K562 (cell line): Measurements from ENCODE around the gene UBE2V1. TPM values are rescaled to one million over a fixed set of nuclear protein-coding genes. Genes with fewer than 3 reads are reported as not detected.
A peak's percentile ranks its signal among the peaks of the same experiment; 100 is the strongest.

Experiments
- ATAC-seq: fragments of 200-7000 bp; cut with Tn5 transposase; 3 replicates; pipeline ENCODE4 v1.9.1; 2020; ENCODE audit warnings: moderate library complexity
- BruUV-seq: library from RNA; stranded (reverse); fragments of 400-500 nt; replicated peaks from 2 replicates; lab custom pipeline; 2021; lab: Mats Ljungman, UMichigan
- CTCF ChIA-PET: fragments of 300-600 bp; formaldehyde crosslinking; extraction: SDS; loops from one replicate; lab custom pipeline; 2021; ENCODE audit warnings: low intra/inter-chr PET ratio; lab: Yijun Ruan, JAX
- POLR2A ChIA-PET: fragments of 300-600, 350-650 bp; sonication (Branson Sonifier 250); formaldehyde crosslinking; extraction: SDS; loops from one replicate; lab custom pipeline; 2021; ENCODE audit warnings: antibody characterized with exemption, inconsistent platforms; lab: Yijun Ruan, JAX
- DNase-seq, 4 experiments: peaks; one replicate each; pipeline versions ENCODE4 v3.0.0 to v3.0.0-alpha.2; 2011 to 2018; ENCODE audit warnings: low spot score in 3 of 4, mixed read lengths in 3 of 4; ENCODE audit errors: extremely low read depth in 1 of 4
- FAIRE-seq: peaks from 2 replicates; lab custom pipeline; 2011; peaks lifted over from hg19 to GRCh38; lab: Jason Lieb, UNC
- H2AFZ ChIP-seq: 2 replicates; pipeline ENCODE4 v1.6.0; 2011; ENCODE audit warnings: low read depth, low read length, control low read depth, inconsistent platforms
- H3K27ac ChIP-seq: fragments of 200-600 bp; 3 replicates; pipeline ENCODE4 v1.8.0; 2011; ENCODE audit warnings: low read depth, mild to moderate bottlenecking, control low read depth, inconsistent platforms, low read length, moderate library complexity, mixed read lengths; ENCODE audit errors: extremely low read depth
- H3K27me3 ChIP-seq, 2 experiments: fragments of 300-600 bp in 1 of 2; 2 replicates in 1 of 2; 3 replicates in 1 of 2; pipeline versions ENCODE4 v1.6.0 to v1.8.0; 2011; ENCODE audit warnings: inconsistent platforms in 2 of 2, low read length in 2 of 2, mild to moderate bottlenecking in 1 of 2, mixed read lengths in 1 of 2, moderate library complexity in 1 of 2; ENCODE audit not compliant: control insufficient read depth in 2 of 2, insufficient read depth in 2 of 2
- H3K36me3 ChIP-seq: fragments of 300-600 bp; 3 replicates; pipeline ENCODE4 v1.8.0; 2011; ENCODE audit warnings: mild to moderate bottlenecking, low read length, inconsistent platforms; ENCODE audit not compliant: control insufficient read depth, insufficient read depth
- H3K4me1 ChIP-seq, 2 experiments: fragments of 200-600 bp in 1 of 2; replicated peaks in 1 of 2; 2 replicates in 1 of 2; 3 replicates in 1 of 2; pipeline versions ENCODE4 v1.5.1 to v1.8.0; 2011; ENCODE audit warnings: inconsistent platforms in 2 of 2, low read length in 2 of 2, mild to moderate bottlenecking in 1 of 2, mixed read lengths in 1 of 2, moderate library complexity in 1 of 2; ENCODE audit not compliant: control insufficient read depth in 2 of 2, insufficient read depth in 2 of 2
- H3K4me2 ChIP-seq: 2 replicates; pipeline ENCODE4 v1.6.1; 2011; ENCODE audit warnings: low read length, control low read depth, inconsistent platforms, mixed read lengths; ENCODE audit not compliant: insufficient read depth
- H3K4me3 ChIP-seq: fragments of 200-600 bp; sonication (generic), shearing (Covaris generic); 2 replicates; pipeline ENCODE4 v1.5.1; 2016; ENCODE audit warnings: control low read depth, inconsistent platforms
- H3K79me2 ChIP-seq: fragments of 200-600 bp; 3 replicates; pipeline ENCODE4 v1.8.0; 2011; ENCODE audit warnings: low read length, inconsistent platforms; ENCODE audit not compliant: control insufficient read depth, insufficient read depth
- H3K9ac ChIP-seq, 2 experiments: 2 replicates each; pipeline versions ENCODE4 v1.6.0 to v1.6.1; 2011; ENCODE audit warnings: low read depth in 2 of 2, low read length in 2 of 2, control low read depth in 1 of 2, inconsistent platforms in 1 of 2, mild to moderate bottlenecking in 1 of 2, mixed read lengths in 1 of 2; ENCODE audit not compliant: insufficient read depth in 1 of 2
- H3K9me1 ChIP-seq: one replicate; pipeline ENCODE4 v1.6.0; 2011; ENCODE audit warnings: inconsistent platforms, mild to moderate bottlenecking, low read length, moderate library complexity; ENCODE audit not compliant: control insufficient read depth, insufficient read depth
- H3K9me3 ChIP-seq: replicated peaks from 2 replicates; pipeline ENCODE4 v1.5.1; 2011; ENCODE audit warnings: low read depth, low read length, inconsistent platforms; ENCODE audit not compliant: control insufficient read depth, insufficient read depth
- H4K20me1 ChIP-seq: replicated peaks from 2 replicates; pipeline ENCODE4 v1.6.1; 2011; ENCODE audit warnings: low read length, inconsistent platforms, mixed read lengths; ENCODE audit not compliant: control insufficient read depth, insufficient read depth
- ARHGAP35 ChIP-seq: fragments of 450-650 bp; IDR thresholded peaks from 2 replicates; pipeline ENCODE4 v1.6.1; 2018; ENCODE audit not compliant: partially characterized antibody
- CHCHD3 ChIP-seq: fragments of 250-450 bp; sonication (Bioruptor Pico); IDR thresholded peaks from 2 replicates; pipeline ENCODE4 v2.1.2; 2022; ENCODE audit warnings: mild to moderate bottlenecking
- ETS2 ChIP-seq: IDR thresholded peaks from 2 replicates; pipeline ENCODE4 v1.6.1; 2016; ENCODE audit warnings: borderline replicate concordance, missing genetic modification characterization, mild to moderate bottlenecking, moderate library complexity, missing compliant biosample characterization; ENCODE audit not compliant: poor library complexity, severe bottlenecking
- FOXA3 ChIP-seq, 2 experiments: fragments of 450-650 bp in 1 of 2; sonication (generic) in 1 of 2; formaldehyde crosslinking; IDR thresholded peaks in 1 of 2; conservative IDR thresholded peaks in 1 of 2; 2 replicates each; pipeline versions ENCODE4 v1.4.0 to v1.8.0; 2020 to 2022; ENCODE audit warnings: mild to moderate bottlenecking in 2 of 2, missing genetic modification reagents in 1 of 2
- FOXK1 ChIP-seq: sonication (generic); formaldehyde crosslinking; IDR thresholded peaks from 2 replicates; pipeline ENCODE4 v1.8.0; 2022; ENCODE audit warnings: missing genetic modification reagents, mild to moderate bottlenecking, borderline replicate concordance
- GATA2 ChIP-seq: sonication (generic); formaldehyde crosslinking; IDR thresholded peaks from 2 replicates; pipeline ENCODE4 v1.4.0; 2020; ENCODE audit warnings: mild to moderate bottlenecking, missing genetic modification reagents
- MCM7 ChIP-seq, 2 experiments: fragments of 450-650 bp; IDR thresholded peaks; 2 replicates each; pipeline ENCODE4 v1.6.1; 2016 to 2018
- SIRT6 ChIP-seq: IDR thresholded peaks from one replicate; pipeline ENCODE4 v1.6.1; 2012; ENCODE audit warnings: low read depth, mild to moderate bottlenecking, control low read depth, inconsistent platforms, low read length, moderate library complexity
- SUPT5H ChIP-seq: fragments of 450-650 bp; IDR thresholded peaks from 2 replicates; pipeline ENCODE4 v1.6.1; 2016
- TAF7 ChIP-seq: fragments of 450-650 bp; IDR thresholded peaks from 2 replicates; pipeline ENCODE4 v1.6.1; 2016; ENCODE audit warnings: missing genetic modification characterization, missing compliant biosample characterization
- ZNF584 ChIP-seq: fragments of 200-800 bp; sonication (Bioruptor generic); IDR thresholded peaks from 2 replicates; pipeline ENCODE4 v1.6.1; 2016; ENCODE audit warnings: low read depth, mild to moderate bottlenecking, missing genetic modification characterization, missing compliant biosample characterization
- ZNF592 ChIP-seq: fragments of 450-650 bp; IDR thresholded peaks from 2 replicates; pipeline ENCODE4 v1.6.1; 2017; ENCODE audit warnings: antibody characterized with exemption, mild to moderate bottlenecking
- ZNF695 ChIP-seq: fragments of 450-650 bp; formaldehyde crosslinking; IDR thresholded peaks from 2 replicates; pipeline ENCODE4 v1.4.0; 2020; ENCODE audit warnings: mild to moderate bottlenecking, moderate library complexity
- WGBS: fragments of 100-300 bp; shearing (Covaris generic); methylation state at CpG from one replicate; pipeline ENCODE4 v1.1.6; 2016; ENCODE audit warnings: low coverage, mixed read lengths; ENCODE audit not compliant: insufficient coverage; ENCODE audit errors: missing lambda C conversion rate; 5-methylcytosine and 5-hydroxymethylcytosine counted together
- in situ Hi-C: fragments of 300-500 bp; cut with MboI; formaldehyde crosslinking; loops from 4 replicates; pipeline ENCODE4 v1.15.0; 2018; ENCODE audit warnings: inconsistent platforms, mixed read lengths
- intact Hi-C: fragments of 100-400 bp; cut with micrococcal nuclease; formaldehyde crosslinking; loops from 2 replicates; pipeline ENCODE4 v1.14.2; 2022
- polyA plus RNA-seq, 8 experiments: library from polyadenylated mRNA; depleted of rRNA in 4 of 8; stranded (reverse) in 5 of 8; unstranded in 3 of 8; fragments of >200 nt; fragmentation: Nextera tagmentation in 2 of 8; fragmentation: Illumina TruSeq in 1 of 8; extraction: Ambion mirVana in 2 of 8; extraction: Trizol in 1 of 8; gene quantifications; 2 replicates each; pipeline versions ENCODE4 v1.2.1 to v1.2.3, GENCODE V29; 2011 to 2014; ENCODE audit warnings: inconsistent platforms in 1 of 8, missing spikeins in 1 of 8
- total RNA-seq, 7 experiments: library from RNA; depleted of rRNA in 6 of 7; stranded (reverse); fragments of >200 nt in 6 of 7; fragmentation: Illumina TruSeq in 2 of 7; extraction: Trizol in 2 of 7; gene quantifications; 2 replicates each; pipeline versions ENCODE4 v1.2.1 to v1.2.3, GENCODE V29; 2011 to 2021; ENCODE audit warnings: low replicate concordance in 1 of 7
- TF ChIP-seq, protein P1 (sequence below): sonication (generic); formaldehyde crosslinking; IDR thresholded peaks from 2 replicates; pipeline ENCODE4 v1.8.0; 2022; ENCODE audit warnings: mild to moderate bottlenecking, missing genetic modification reagents

Gene UBE2V1
- total and polyA plus RNA-seq, 9 of the 15 experiments (the other 6 are each of a cell fraction or from before 2014, with no cell fraction given) = 93.0 to 357 (median 119) TPM

DNA sequence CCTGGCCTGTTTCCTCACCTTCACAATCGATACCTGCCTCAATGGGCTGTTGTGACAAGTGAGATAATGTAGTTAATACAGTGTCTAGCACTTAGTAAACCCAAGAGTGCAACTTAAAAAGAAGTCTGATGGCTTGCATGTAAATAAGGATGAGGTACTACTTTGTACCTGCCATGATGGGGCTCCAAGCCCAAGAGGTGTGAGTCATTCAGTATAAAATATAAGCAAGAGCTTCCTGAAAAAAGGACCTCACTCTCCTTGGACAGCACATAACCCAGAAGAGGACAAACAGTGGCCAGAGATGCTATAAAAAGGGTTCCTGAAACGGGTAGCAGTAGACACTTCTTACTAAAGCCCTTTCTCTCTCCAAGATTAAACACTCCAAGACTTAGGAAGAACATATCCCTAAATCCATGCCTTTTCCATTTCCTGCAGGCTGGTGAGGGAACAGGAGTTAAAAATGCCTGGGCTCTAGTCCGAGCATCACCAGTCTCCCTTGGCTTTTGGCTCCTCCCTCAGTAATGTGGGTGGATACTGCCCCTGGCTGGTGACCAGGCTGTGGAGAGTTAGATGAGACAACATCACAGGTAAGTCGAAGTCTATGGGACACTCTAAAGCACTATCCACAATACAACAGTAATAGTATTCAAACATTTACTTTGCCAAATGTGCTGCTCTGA, 4.3 kb downstream of the UBE2V1 start (continued):
- TF ChIP-seq ARHGAP35 (no peak), ZNF592 (no peak)
- TF ChIP-seq, all 486 proteins: peak for 0

GRCh38 chr20:50107796-50108331, 5.1 kb downstream of the UBE2V1 start:
- peak; percentile 32 for ATAC-seq
- DNase-seq = peak in 1 of 4 experiments; percentile 38
- peak; percentile 35 for FAIRE-seq
- Histone ChIP-seq H3K4me3 (no peak overlapping the region), H3K27ac (peak overlapping the region; percentile 31; the same call in 1 of the 3 replicates), H3K4me2 (peak overlapping the region; percentile 33; the same call in 1 of the 2 replicates), H3K9ac (no peak overlapping the region; a peak in 1 of 4 replicates), H3K27me3 (no peaks in the 10 kb centered on the region), H3K9me3 (no peaks in the 10 kb centered on the region), H3K4me1 (peaks cover 22 to 56% of the 10 kb centered on the region in 2 experiments), H4K20me1 (peaks cover 58% of the 10 kb centered on the region), H3K79me2 (peaks cover 98% of the 10 kb centered on the region), H2AFZ (no peak overlapping the region), H3K9me1 (peaks cover 18% of the 10 kb centered on the region), H3K36me3 (peaks cover 49% of the 10 kb centered on the region)
- CTCF ChIA-PET = interaction anchor here (0.6 kb wide), 1 partner anchor 105 kb away, joined by 3 read pairs; no protein-coding TSS in a partner anchor
- intact Hi-C loops (no loop called here), in situ Hi-C loops (no loop called here)
- WGBS = 43% methylated on average over 6 of the region's 6 CpGs
- POLR2A ChIA-PET = interaction anchor here (1.5 to 1.8 kb wide), 2 partner anchors 8 to 10 kb away, joined by 3 to 8 read pairs; no protein-coding TSS in a partner anchor
- BruUV-seq = no TSS peak
- TF ChIP-seq GATA2 (CRISPR knock-in tag) = no peak
- no peak for TF ChIP-seq ZNF695 (CRISPR knock-in tag)
- no peak for TF ChIP-seq ZNF584 (CRISPR knock-in tag)
- TF ChIP-seq FOXK1 (CRISPR knock-in tag) = no peak
- no peak for TF ChIP-seq MCM7 (IDR thresholded peaks at IDR 0.05)
- TF ChIP-seq, protein P1, sequence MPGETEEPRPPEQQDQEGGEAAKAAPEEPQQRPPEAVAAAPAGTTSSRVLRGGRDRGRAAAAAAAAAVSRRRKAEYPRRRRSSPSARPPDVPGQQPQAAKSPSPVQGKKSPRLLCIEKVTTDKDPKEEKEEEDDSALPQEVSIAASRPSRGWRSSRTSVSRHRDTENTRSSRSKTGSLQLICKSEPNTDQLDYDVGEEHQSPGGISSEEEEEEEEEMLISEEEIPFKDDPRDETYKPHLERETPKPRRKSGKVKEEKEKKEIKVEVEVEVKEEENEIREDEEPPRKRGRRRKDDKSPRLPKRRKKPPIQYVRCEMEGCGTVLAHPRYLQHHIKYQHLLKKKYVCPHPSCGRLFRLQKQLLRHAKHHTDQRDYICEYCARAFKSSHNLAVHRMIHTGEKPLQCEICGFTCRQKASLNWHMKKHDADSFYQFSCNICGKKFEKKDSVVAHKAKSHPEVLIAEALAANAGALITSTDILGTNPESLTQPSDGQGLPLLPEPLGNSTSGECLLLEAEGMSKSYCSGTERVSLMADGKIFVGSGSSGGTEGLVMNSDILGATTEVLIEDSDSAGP (CRISPR knock-in tag) = no peak
- no peak for TF ChIP-seq SIRT6
- no peak for TF ChIP-seq SUPT5H
- TF ChIP-seq ETS2 = no peak
- TF ChIP-seq CHCHD3 (CRISPR knock-in tag) = no peak
- TF ChIP-seq TAF7 (tag) = no peak
- TF ChIP-seq FOXA3 (CRISPR knock-in tag; conservative IDR thresholded peaks at IDR 0.05 in 1 of 2, IDR thresholded peaks at IDR 0.05 in 1 of 2) = no peak
